ENCODE measurements around the gene STARD5.

- TF ChIP-seq EP300 (IDR thresholded peaks at IDR 0.05) (no peak), CTCF (IDR thresholded peaks at IDR 0.05) (no peak), POLR2A (IDR thresholded peaks at IDR 0.05) (no peak)
These were observed 8.3 kb downstream of the STARD5 start for GRCh38 chr15:81315452-81316175.
